Measurements from ENCODE around the gene C1orf159. TPM values are rescaled to one million over a fixed set of nuclear protein-coding genes. Genes with fewer than 3 reads are reported as not detected.
A peak's percentile ranks its signal among the peaks of the same experiment; 100 is the strongest.

C1orf159 gene
- total and polyA plus RNA-seq, 9 of the 15 experiments (the other 6 are each of a cell fraction or from before 2014, with no cell fraction given), result 0.28 to 54.9 (median 10.6) TPM

- Histone ChIP-seq H3K27me3 (ENCODE audit: control insufficient read depth in 2 of 2, insufficient read depth in 2 of 2, low read length in 2 of 2) (peaks cover 25 to 39% of the 10 kb centered on the region in 2 experiments; a peak in 4 of 5 replicates), H3K9me1 (ENCODE audit: control insufficient read depth, insufficient read depth, low read length) (no peaks in the 10 kb centered on the region), H3K4me3 (peak overlapping the region; percentile 96), H3K9me3 (replicated peaks; ENCODE audit: control insufficient read depth, insufficient read depth, low read depth, low read length) (peaks cover 21% of the 10 kb centered on the region), H3K4me2 (ENCODE audit: insufficient read depth, low read length) (peak overlapping the region; percentile 67), H4K20me1 (replicated peaks; ENCODE audit: control insufficient read depth, insufficient read depth, low read length) (peaks cover 3% of the 10 kb centered on the region; the same call in 1 of the 2 replicates), H2AFZ (ENCODE audit: low read depth, low read length) (peak overlapping the region; percentile 76), H3K4me1 (replicated peaks in 1 of 2; ENCODE audit: control insufficient read depth in 2 of 2, insufficient read depth in 2 of 2, low read length in 2 of 2) (peaks cover 0 to 39% of the 10 kb centered on the region in 2 experiments; a peak in 3 of 5 replicates), H3K36me3 (ENCODE audit: control insufficient read depth, insufficient read depth, low read length) (peaks cover 18% of the 10 kb centered on the region), H3K9ac (ENCODE audit: insufficient read depth in 1 of 2, low read depth in 2 of 2, low read length in 2 of 2) (peak overlapping the region; percentile 39 to 89; a peak in 3 of 4 replicates), H3K27ac (ENCODE audit: extremely low read depth, low read depth, low read length) (no peak overlapping the region), H3K79me2 (ENCODE audit: control insufficient read depth, insufficient read depth, low read length) (peaks cover 33% of the 10 kb centered on the region)
- DNase-seq (ENCODE audit: extremely low read depth in 1 of 4, low spot score in 3 of 4), result peak in 1 of 4 experiments; percentile 38
- no TSS peak for BruUV-seq (replicated peaks)
- no peak for FAIRE-seq
- ChIA-PET POLR2A (interaction anchor here (0.6 kb wide), 2 partner anchors 116 to 146 kb away, joined by 3 read pairs; partner anchors contain the start of gene B3GALT6), CTCF (ENCODE audit: low intra/inter-chr PET ratio) (no interaction called here)
- in situ Hi-C loops (cut with MboI), result no loop called here
- 6% methylated on average over 47 of the region's 47 CpGs for WGBS (ENCODE audit: insufficient coverage, low coverage, missing lambda C conversion rate)
- no peak for ATAC-seq
- intact Hi-C loops (cut with micrococcal nuclease), result loop anchor here (1.0 to 2.0 kb wide), 2 partner anchors 84 to 176 kb away; no protein-coding TSS in a partner anchor
- TF ChIP-seq RBFOX2 (IDR thresholded peaks at IDR 0.05; ENCODE audit: low read depth, low read length) (no peak), MTA1 (IDR thresholded peaks at IDR 0.05; ENCODE audit: borderline replicate concordance) (no peak), USF1 (CRISPR knock-in tag; IDR thresholded peaks at IDR 0.05) (no peak), POLR2G (IDR thresholded peaks at IDR 0.05; ENCODE audit: low read depth, low read length) (no peak), MTF1 (CRISPR knock-in tag; IDR thresholded peaks at IDR 0.05; ENCODE audit: borderline replicate concordance) (no peak), E2F1 (CRISPR knock-in tag; IDR thresholded peaks at IDR 0.05) (no peak), ZBED1 (IDR thresholded peaks at IDR 0.05) (no peak), SRSF9 (IDR thresholded peaks at IDR 0.05; ENCODE audit: borderline replicate concordance, low read depth, low read length) (no peak), RFX7 (CRISPR knock-in tag; IDR thresholded peaks at IDR 0.05) (no peak), PHTF2 (CRISPR knock-in tag; IDR thresholded peaks at IDR 0.05) (no peak), GTF3C2 (IDR thresholded peaks at IDR 0.05; ENCODE audit: borderline replicate concordance, extremely low read depth, insufficient read length) (no peak), PRDM10 (IDR thresholded peaks at IDR 0.05; ENCODE audit: partially characterized antibody) (no peak)
These were observed 996 bp upstream of the C1orf159 start for GRCh38 chr1:1116701-1117468.
